Measurements from ENCODE around the gene NHERF2.

DNA sequence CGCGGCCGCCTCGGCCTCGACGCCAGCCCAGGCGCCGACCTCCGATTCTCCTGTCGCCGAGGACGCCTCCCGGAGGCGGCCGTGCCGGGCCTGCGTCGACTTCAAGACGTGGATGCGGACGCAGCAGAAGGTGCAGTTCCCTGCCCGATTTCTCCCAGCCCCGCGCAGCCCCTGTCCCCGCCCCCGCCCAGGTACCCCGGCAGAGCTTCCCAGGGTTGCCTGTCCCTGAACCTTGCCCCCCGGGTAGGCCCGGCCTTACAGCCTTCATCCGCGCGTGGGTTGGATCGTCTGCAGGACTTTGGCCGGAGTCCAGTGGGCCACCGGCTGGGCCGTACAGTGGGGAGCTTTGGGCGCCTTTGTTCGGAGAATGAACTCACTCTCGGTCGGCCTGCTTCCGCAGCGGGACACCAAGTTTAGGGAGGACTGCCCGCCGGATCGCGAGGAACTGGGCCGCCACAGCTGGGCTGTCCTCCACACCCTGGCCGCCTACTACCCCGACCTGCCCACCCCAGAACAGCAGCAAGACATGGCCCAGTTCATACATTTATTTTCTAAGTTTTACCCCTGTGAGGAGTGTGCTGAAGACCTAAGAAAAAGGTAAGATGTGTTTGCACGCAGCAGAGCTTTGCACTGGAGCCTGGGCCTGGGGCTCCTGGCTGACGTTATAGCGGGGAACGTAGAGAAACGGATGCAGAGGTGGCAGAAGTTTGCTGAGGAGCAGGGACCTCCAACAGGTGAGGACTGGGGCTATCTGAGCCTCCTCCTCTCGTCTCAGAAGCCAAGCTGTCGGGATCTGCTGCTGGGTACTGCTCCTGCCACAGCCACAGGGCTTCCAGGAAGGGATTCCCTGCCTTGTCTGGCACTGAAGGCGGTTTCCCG is 42.1 kb upstream of the NHERF2 start:
- TF ChIP-seq, protein P1, sequence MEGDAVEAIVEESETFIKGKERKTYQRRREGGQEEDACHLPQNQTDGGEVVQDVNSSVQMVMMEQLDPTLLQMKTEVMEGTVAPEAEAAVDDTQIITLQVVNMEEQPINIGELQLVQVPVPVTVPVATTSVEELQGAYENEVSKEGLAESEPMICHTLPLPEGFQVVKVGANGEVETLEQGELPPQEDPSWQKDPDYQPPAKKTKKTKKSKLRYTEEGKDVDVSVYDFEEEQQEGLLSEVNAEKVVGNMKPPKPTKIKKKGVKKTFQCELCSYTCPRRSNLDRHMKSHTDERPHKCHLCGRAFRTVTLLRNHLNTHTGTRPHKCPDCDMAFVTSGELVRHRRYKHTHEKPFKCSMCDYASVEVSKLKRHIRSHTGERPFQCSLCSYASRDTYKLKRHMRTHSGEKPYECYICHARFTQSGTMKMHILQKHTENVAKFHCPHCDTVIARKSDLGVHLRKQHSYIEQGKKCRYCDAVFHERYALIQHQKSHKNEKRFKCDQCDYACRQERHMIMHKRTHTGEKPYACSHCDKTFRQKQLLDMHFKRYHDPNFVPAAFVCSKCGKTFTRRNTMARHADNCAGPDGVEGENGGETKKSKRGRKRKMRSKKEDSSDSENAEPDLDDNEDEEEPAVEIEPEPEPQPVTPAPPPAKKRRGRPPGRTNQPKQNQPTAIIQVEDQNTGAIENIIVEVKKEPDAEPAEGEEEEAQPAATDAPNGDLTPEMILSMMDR (conservative IDR thresholded peaks at IDR 0.05) = no peak
- TF ChIP-seq EZH2 (IDR thresholded peaks at IDR 0.05; ENCODE audit: low read depth) = no peak

All from PC-9 (cell line).